Muscle layer of colon (tissue), 2 donors: Measurements from ENCODE around the gene NFIB.

Experiments
- H3K27ac ChIP-seq: one replicate; pipeline ENCODE4 v1.7.0; 2013; ENCODE audit warnings: low read depth, mild to moderate bottlenecking, low read length, moderate library complexity
- H3K27me3 ChIP-seq, 2 donors: one replicate each; pipeline ENCODE4 v1.7.0; 2013; ENCODE audit warnings: low read length in 2 of 2, mild to moderate bottlenecking in 2 of 2; ENCODE audit not compliant: insufficient read depth in 2 of 2, control insufficient read depth in 1 of 2
- H3K36me3 ChIP-seq: one replicate; pipeline ENCODE4 v1.7.0; 2013; ENCODE audit warnings: mild to moderate bottlenecking, low read length; ENCODE audit not compliant: insufficient read depth
- H3K4me1 ChIP-seq: one replicate; pipeline ENCODE4 v1.7.0; 2013; ENCODE audit warnings: mild to moderate bottlenecking, low read length; ENCODE audit not compliant: insufficient read depth
- H3K4me3 ChIP-seq, 2 donors: one replicate each; pipeline ENCODE4 v1.7.0; 2013; ENCODE audit warnings: low read length in 2 of 2, low read depth in 1 of 2, mild to moderate bottlenecking in 1 of 2, moderate library complexity in 1 of 2
- H3K9ac ChIP-seq: one replicate; pipeline ENCODE4 v1.7.0; 2013; ENCODE audit warnings: low read length
- H3K9me3 ChIP-seq: one replicate; pipeline ENCODE4 v1.7.0; 2013; ENCODE audit warnings: mild to moderate bottlenecking, low read length
- donor health status: abdominal sarcoma.
- donor health status: Adenocarcinoma of cecum.

NFIB gene

GRCh38 chr9:14300588-14300987 lies 13.4 kb downstream of the NFIB start:
- Histone ChIP-seq H3K36me3 (peaks cover 8% of the 10 kb centered on the region), H3K9me3 (no peaks in the 10 kb centered on the region), H3K4me3 (no peak overlapping the region), H3K4me1 (peaks cover 48% of the 10 kb centered on the region), H3K27ac (no peak overlapping the region), H3K9ac (no peak overlapping the region), H3K27me3 (no peaks in the 10 kb centered on the region)

- Histone ChIP-seq H3K36me3 (peaks cover 8% of the 10 kb centered on the region), H3K27me3 (no peaks in the 10 kb centered on the region), H3K9ac (no peak overlapping the region), H3K27ac (no peak overlapping the region), H3K4me1 (peaks cover 48% of the 10 kb centered on the region), H3K4me3 (no peak overlapping the region), H3K9me3 (no peaks in the 10 kb centered on the region)
Measured at GRCh38 chr9:14300040-14300439, 13.9 kb downstream of the NFIB start.

- Histone ChIP-seq H3K9ac (no peak overlapping the region), H3K27me3 (no peaks in the 10 kb centered on the region), H3K27ac (no peak overlapping the region), H3K4me1 (peaks cover 60% of the 10 kb centered on the region), H3K4me3 (no peak overlapping the region), H3K36me3 (peaks cover 6% of the 10 kb centered on the region), H3K9me3 (no peaks in the 10 kb centered on the region)
Measured at GRCh38 chr9:14298601-14299022, 15.3 kb downstream of the NFIB start.

GRCh38 chr9:14296495-14297113 lies 17.3 kb downstream of the NFIB start:
- no peak overlapping the region for H3K27ac ChIP-seq
- no peak overlapping the region for H3K4me3 ChIP-seq
- H3K27me3 ChIP-seq, result no peaks in the 10 kb centered on the region
- H3K4me1 ChIP-seq, result peaks cover 50% of the 10 kb centered on the region
- no peaks in the 10 kb centered on the region for H3K36me3 ChIP-seq
- H3K9me3 ChIP-seq, result no peaks in the 10 kb centered on the region
- no peak overlapping the region for H3K9ac ChIP-seq

GRCh38 chr9:14294659-14295058 lies 19.3 kb downstream of the NFIB start:
- no peak overlapping the region for H3K9ac ChIP-seq
- no peaks in the 10 kb centered on the region for H3K36me3 ChIP-seq
- H3K4me3 ChIP-seq, result no peak overlapping the region
- no peaks in the 10 kb centered on the region for H3K9me3 ChIP-seq
- H3K4me1 ChIP-seq, result peaks cover 39% of the 10 kb centered on the region
- no peaks in the 10 kb centered on the region for H3K27me3 ChIP-seq
- H3K27ac ChIP-seq, result no peak overlapping the region

- H3K4me3 ChIP-seq, result no peak overlapping the region
- no peaks in the 10 kb centered on the region for H3K27me3 ChIP-seq
- no peak overlapping the region for H3K9ac ChIP-seq
- no peaks in the 10 kb centered on the region for H3K36me3 ChIP-seq
- peaks cover 34% of the 10 kb centered on the region for H3K4me1 ChIP-seq
- no peak overlapping the region for H3K27ac ChIP-seq
- H3K9me3 ChIP-seq, result no peaks in the 10 kb centered on the region
Measured at GRCh38 chr9:14293801-14294200, 20.1 kb downstream of the NFIB start.

GRCh38 chr9:14292181-14292739 lies 21.7 kb downstream of the NFIB start:
- H3K4me3 ChIP-seq, result no peak overlapping the region
- H3K27me3 ChIP-seq, result no peaks in the 10 kb centered on the region
- H3K4me1 ChIP-seq, result peaks cover 26% of the 10 kb centered on the region
- H3K9ac ChIP-seq, result no peak overlapping the region
- H3K36me3 ChIP-seq, result no peaks in the 10 kb centered on the region
- H3K27ac ChIP-seq, result no peak overlapping the region
- H3K9me3 ChIP-seq, result no peaks in the 10 kb centered on the region

GRCh38 chr9:14289916-14290315 lies 24.0 kb downstream of the NFIB start:
- no peak overlapping the region for H3K9ac ChIP-seq
- H3K4me1 ChIP-seq, result peaks cover 19% of the 10 kb centered on the region

GRCh38 chr9:14288433-14288832 lies 25.5 kb downstream of the NFIB start:
- H3K4me1 ChIP-seq, result peaks cover 9% of the 10 kb centered on the region
- H3K9ac ChIP-seq, result no peak overlapping the region
- no peak overlapping the region for H3K4me3 ChIP-seq
- no peaks in the 10 kb centered on the region for H3K27me3 ChIP-seq
- no peaks in the 10 kb centered on the region for H3K36me3 ChIP-seq
- H3K27ac ChIP-seq, result no peak overlapping the region
- no peaks in the 10 kb centered on the region for H3K9me3 ChIP-seq

More at GRCh38 chr9:14289916-14290315, 24.0 kb downstream of the NFIB start:
- no peaks in the 10 kb centered on the region for H3K36me3 ChIP-seq
- H3K4me3 ChIP-seq, result no peak overlapping the region
- no peaks in the 10 kb centered on the region for H3K27me3 ChIP-seq
- no peak overlapping the region for H3K27ac ChIP-seq
- H3K9me3 ChIP-seq, result no peaks in the 10 kb centered on the region

GRCh38 chr9:14286121-14286520 lies 27.8 kb downstream of the NFIB start:
- H3K27ac ChIP-seq, result no peak overlapping the region

GRCh38 chr9:14283276-14283675 lies 30.7 kb downstream of the NFIB start:
- Histone ChIP-seq H3K4me1 (peaks cover 35% of the 10 kb centered on the region), H3K36me3 (no peaks in the 10 kb centered on the region), H3K4me3 (peak overlapping the region in 1 of 2 donors; percentile 5), H3K9me3 (no peaks in the 10 kb centered on the region), H3K27ac (no peak overlapping the region), H3K9ac (no peak overlapping the region), H3K27me3 (no peaks in the 10 kb centered on the region)

More at GRCh38 chr9:14286121-14286520, 27.8 kb downstream of the NFIB start:
- Histone ChIP-seq H3K9ac (no peak overlapping the region), H3K4me3 (no peak overlapping the region), H3K4me1 (peaks cover 16% of the 10 kb centered on the region), H3K9me3 (no peaks in the 10 kb centered on the region), H3K36me3 (no peaks in the 10 kb centered on the region), H3K27me3 (no peaks in the 10 kb centered on the region)

- no peak overlapping the region for H3K9ac ChIP-seq
- H3K9me3 ChIP-seq, result no peaks in the 10 kb centered on the region
- H3K36me3 ChIP-seq, result no peaks in the 10 kb centered on the region
- H3K4me1 ChIP-seq, result peaks cover 49% of the 10 kb centered on the region
- H3K27ac ChIP-seq, result no peak overlapping the region
- no peak overlapping the region for H3K4me3 ChIP-seq
- no peaks in the 10 kb centered on the region for H3K27me3 ChIP-seq
Measured at GRCh38 chr9:14281876-14282275, 32.1 kb downstream of the NFIB start.
